NCI-H446 (cell line): ENCODE results near the gene FBXO21.

Source experiments
- DNase-seq, 2 experiments: peaks; one replicate each; lab custom pipeline; 2025; lab: John Stamatoyannopoulos, UW

FBXO21 gene

DNA sequence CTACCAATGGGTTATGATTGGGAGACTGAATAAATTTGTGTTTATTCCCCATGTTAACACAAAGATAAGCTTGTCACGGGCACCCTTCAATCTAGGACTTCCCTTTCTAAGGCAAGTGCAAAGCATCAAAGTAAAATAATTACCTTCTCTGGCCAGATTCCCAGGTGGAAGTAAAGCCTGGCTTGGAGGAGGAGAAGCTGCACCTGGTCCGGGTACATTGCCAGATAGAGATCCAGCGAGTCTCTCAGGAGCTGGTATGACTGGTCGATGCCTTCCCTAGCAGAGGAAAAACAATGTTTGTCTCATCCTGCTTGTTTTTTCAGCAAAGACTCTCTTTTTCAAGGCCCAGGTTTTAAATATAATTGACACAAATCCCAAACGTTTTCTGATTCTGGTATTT lies 24.9 kb downstream of the FBXO21 start:
- no peak for DNase-seq

DNA sequence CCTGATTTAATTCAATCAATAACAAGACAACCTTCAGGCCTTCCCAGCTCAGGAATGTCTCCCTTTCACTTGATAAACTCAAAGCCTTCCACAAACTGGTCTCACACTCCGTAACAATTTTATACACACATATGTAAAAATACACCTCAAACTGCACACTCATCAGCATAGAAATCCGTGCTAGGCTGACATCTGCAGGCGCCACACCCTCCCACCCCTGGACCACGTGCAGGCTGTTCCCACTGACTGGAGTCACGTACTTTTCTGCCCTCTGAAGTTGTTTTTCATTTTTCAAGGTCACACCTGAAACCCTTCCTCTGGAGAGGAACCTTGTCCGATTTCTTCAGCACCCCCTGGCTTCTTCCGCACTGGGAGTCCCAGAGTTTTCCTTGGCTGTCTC lies 27.6 kb downstream of the FBXO21 start:
- DNase-seq, result no peak

DNA sequence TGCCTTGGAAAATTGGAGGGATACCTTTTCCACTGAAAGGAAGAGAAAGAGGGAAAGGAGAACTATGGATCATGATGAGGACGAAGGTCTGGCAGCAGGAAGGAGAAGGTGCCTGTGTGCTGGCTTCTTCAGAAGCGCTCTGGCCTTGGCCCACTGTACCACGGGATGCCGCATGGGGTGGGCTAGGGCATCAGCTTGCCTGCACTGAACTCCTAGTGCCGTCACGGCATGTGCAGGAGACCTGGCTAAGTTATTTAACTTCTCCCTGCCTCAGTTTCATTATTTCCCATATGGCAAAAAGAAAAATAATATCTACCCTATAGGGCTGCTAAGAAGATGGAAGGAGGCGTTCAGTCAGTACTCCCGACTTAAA lies 28.1 kb downstream of the FBXO21 start:
- DNase-seq, result no peak

DNA sequence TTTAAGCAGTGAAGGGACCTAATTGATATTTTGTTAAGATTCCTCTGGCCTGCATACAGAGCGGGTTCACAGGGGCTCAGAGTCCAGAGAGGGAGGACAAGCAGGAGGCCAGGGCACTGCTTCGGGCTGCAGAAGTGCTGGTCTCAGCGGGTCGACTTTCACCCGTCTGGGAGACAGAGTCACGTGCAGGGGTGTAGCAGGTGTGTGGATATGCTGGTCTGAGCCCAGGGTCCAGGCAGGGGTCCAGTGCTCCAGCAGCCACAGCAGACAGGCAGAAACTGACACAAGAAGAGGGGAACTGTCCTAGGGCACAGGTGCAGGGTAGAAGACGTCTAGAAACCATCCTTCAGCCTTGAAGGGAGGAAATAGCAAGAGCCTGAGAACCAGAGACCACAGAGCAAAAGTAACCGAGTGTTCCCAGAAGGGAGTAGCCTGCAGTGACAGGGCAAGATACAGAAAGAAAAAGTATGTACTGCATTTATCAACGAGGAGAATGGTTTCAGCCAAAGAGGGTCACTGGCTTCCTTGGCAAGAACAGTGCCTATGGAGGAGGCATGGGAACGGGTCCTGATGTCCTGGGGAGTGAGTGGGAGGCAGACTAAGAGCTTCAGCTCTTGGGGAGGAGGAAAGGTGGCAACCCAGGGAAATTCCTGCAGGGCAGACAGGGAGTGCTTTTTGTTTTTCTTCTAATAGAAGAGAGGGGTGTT lies 28.7 kb downstream of the FBXO21 start:
- no peak for DNase-seq

DNA sequence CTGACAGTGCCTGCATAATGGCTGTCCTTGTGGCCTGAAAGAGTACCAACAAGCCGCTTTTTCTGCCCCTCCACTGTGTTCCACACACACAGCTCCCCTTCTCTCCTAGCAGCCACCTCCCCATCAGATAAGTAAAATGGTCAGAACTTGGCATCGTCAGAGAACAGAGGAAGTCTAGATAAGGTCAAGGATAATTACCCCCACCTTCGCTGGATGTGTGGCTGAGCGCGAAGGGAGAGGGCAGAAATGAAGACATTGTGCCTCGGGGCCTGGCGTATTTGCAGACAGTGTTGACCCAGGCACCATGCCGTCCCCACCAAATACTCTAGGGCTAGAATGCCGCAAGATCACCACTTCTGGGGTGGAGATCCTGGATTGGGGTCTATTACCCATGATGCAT lies 30.6 kb downstream of the FBXO21 start:
- DNase-seq, result no peak

DNA sequence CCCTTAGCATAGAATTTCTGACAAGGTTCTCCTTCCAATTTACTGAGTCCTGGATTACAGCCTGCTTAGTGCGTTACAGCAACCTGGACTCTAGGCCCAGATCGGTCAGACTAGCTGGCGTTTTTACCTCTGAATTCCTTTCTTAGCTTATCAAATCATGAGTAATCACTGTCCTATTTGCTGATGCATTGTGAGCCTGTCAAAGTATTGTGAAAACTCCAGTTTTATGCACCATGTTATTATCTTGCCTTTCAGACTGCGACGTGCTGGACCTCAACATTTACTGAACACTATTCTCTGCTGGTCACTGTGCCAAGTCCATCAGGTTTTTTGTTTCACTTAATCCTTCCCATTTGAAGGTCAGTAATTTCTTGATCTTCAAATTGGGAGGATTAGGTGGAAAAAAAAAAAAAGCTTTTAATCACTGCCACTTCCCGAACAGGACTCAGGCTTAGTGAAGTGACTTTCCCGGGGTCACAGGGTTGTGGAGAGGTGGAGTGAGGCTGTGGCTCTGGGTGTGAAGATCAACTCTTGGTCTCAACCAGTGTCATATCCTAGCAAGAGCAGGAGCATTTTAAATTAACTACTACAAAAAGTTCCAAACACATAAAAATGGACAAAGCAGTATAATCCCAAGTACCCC lies 31.2 kb downstream of the FBXO21 start:
- no peak for DNase-seq

DNA sequence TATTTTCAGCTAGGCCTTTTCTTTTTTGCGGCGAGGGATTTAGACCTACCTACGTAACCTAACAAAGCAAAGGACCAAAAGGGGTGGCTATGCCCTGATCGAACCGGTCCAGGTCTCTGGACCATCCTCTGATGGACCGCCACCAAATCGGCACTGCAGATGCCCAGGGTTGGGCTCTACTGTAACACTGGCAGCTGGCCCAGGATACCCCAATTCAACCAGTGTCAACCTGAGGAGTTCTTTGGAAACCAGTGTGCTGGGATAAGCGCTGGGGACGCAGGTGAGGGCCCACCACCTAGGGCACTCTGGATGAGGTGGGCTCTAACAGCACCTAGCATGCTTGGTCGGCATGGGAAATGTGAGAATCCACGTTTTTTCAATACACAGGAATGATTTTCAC lies 32.2 kb downstream of the FBXO21 start:
- no peak for DNase-seq

DNA sequence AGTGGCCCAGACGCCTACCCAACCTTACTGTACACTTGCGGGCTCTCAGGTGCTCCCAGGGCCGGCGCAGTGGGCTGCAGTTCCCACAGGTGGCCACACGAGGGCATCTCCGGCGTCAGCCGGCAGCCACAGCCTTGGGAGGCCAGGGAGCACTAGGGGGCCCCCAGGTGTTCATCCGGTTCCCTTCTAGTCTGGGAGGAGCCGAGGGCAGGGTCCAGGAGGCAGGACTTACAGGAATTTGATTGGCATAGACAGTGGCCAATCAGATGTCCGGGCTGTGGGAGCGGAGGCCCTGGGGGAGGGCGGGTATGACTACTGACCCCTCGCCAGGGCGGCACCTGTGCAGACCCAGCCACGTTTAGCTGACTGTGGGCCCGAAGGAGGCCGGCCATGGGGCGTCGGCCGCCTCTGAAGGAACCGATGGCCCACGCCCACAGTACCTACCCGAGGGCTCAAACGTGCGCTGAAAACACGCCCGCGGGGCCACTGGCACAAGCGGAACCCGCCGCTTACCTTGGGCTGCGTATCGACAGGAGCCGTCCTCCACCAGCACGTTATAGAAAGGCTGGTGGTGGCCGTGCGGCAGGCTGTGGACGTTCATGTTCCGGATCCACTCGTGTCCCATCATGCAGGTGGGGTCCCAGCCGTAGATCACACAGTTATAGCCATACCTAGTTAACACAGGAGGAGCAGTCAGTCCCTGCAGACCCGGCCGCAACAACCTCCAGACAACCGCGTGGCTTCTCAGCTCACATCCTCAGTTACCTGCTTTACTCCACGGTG lies 34.8 kb downstream of the FBXO21 start:
- no peak for DNase-seq

DNA sequence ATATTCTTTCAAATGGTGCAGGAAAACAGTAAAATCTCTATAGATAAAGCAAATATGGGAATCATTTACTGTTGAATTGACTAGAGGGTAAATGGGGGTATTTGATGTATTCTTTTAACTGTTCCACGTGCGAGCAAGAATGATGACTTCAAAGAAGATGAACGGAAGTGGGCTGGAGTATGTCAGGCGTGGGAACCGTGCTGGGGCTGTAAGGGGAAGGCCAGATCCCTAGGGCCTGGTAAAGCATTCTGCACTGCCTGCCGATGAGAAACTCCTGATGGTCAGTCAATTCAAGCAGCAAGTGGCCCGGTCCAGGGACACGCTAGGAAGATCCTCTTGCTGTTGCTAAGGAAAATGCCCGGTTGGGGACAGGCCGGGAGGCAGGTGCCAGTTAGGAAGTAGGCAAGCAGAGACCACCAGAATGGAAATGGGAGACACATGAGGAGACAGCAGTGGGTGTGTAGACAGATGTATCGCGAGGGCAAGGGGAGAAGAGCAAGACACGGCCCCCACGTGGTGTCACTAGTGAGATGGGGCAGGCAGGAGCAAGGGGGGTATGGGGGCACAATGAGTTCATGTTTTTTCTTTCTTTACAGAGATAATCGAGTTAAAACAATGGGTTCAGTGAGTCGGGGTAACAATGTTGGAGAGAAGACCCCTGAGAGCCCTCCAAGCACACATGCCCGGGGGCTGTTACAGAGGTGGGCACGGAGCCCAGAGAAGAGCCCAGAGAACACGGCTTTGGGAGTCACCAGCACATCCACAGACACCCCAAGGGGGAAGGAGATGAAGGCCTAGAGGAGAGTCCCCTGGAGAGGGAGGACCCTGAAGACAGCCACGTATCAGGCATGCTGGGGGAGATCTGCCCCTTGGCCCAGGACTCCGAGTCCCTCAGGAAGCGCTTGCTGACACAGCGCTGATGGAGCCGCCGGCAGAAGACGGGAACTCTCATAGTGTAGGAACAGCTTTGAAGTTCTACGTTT lies 37.2 kb downstream of the FBXO21 start:
- DNase-seq, result no peak

DNA sequence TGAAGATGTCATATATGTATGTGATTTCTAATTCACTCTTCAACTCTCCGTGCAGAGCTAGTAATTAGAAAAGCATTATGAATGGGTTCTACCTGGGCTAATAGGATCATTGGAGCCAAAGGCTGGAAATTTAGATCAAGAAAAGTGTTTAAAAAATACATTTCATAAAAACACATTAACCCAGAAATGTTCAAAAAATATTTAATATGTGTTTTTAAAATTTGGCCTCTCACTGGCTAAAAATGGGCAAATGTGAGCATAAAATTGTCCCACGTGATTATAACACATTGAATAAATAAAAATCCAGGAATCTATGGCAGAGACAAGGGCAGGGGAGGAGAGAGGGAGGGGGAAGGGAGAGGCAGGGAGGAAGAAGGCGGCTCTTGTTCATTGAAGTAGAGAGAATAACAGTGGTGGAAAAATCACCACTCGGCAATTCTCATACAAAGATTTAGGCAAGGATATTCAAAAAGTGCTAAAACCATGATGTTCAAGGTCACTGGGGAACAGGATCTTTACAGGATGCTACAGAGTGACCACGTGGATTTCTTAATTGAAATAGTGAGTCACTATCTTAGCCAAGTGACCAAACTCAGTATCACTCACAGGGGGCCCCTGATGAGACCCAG lies 38.8 kb downstream of the FBXO21 start:
- no peak for DNase-seq

DNA sequence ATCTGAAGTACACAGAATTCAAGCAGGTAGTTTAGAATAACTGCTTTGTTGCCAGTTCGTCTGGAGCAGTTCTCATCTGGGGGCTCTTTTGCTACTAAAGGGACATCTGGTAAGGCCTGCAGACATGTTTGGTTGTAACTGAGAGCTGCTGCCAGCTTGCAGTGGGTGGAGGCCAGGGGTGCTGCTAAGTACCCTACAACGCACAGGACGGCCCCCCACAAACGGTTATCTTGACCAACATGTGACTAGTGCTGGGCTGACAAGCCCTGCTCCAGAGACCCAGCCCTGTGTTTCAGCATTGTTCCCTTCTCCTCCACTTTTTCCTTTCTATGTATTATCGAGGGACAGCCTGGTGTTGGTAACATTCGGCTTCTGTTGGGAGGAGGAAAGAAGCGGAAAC lies 40.8 kb downstream of the FBXO21 start:
- no peak for DNase-seq

DNA sequence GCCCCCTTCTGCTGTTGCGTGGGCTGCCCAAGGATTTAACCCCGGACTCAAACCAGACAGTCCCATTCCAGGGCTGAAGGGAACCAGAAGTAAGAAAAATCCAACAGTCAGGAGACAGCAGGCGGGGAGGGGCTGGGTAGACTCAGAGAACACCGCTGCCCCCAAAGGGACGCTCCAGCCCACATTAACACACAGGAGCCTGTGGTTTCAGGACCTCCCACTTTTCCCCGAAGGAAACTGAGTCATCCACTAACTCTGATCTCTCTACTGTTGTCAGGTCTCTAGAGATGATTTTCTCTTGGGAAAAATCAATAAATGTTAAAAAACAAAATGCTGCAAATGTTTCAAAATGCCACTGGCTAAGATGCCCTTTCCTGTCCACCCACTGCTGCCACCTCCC lies 41.6 kb downstream of the FBXO21 start:
- no peak for DNase-seq

DNA sequence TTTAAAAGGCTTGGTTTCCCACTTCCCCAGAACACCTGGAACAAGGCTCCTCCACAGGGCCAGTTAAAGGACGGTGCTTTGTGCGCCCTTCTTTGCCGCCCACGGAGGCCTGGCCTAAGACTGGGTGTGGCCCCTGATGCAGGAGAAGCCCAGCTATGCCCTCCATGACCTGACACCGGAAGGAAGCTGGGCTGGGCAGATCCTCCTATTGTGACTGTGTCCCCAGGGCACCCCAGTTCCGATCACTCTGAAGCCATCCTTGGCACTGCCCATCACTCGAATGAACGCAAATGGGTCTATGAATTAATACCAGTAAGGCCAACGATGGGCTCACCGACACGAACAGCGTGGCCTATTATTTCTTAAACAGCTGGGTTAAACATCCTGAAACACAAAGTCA lies 42.6 kb downstream of the FBXO21 start:
- no peak for DNase-seq

DNA sequence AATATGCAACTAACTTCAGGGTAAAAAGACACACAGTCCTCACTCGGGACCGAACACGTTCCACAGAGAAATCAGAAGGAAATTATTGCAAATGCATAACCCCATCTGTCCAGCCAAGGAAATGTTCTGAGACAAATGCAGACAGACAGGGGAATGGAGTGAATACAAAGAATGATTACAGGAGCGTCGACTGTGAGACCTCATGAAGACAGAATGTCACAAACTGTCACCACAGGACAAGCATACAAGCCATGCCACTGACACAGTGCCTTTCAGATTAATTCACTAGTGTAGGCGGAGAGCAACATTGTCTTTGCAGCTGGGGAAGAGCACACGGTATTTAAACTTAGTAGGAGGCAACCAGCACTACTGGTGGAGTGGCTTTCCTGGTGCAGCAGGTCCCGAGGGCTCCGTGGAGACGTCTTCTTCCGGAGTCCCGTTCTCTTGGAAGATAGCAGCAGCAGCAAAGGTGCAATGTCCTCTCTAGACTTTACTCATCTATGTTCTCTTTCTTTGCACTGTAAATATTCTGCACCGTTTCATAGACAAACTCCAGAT lies 44.6 kb downstream of the FBXO21 start:
- DNase-seq, result no peak

DNA sequence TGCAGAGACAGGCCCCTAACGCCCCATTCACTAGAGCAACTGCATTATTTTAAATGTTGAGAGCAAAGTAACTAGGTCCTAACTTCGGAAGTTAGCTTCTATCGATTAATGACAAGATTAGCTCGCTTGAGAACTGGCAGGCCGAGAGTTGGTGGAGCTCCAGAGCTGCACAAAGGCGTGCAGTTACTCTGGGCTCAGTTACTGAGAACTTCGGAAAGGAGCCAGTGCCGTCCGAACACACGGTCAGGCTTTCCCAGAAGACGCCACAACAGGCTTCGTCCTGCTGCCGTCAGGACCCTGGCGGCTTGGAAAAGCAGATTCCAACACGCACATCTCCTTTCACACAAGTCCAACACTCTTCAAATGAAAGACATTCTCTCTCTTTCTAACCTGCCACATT lies 45.7 kb downstream of the FBXO21 start:
- no peak for DNase-seq

DNA sequence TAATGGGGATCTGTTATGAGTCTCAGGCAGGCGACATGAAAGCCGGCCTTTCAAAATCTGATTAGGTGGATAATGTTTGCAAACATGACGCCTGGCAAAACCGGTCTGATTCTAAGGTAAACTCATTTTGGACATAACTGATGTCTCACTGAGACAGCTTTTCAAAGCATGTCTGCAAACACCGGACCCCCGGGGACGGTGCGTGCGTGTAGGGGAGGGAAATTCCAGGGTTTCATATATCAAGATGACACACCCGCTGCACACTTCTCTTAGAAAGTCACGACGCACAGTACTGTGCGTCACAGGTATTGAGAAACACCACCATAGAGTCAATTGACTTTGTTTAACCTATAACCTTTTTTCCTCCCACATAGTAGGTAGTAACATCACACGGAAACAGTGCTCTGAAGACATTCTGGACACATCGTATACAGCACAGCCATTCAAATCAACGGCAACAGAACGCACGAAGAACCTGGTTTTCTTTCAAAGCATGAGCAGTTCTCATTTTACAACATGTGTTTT lies 47.2 kb downstream of the FBXO21 start:
- DNase-seq, result no peak

DNA sequence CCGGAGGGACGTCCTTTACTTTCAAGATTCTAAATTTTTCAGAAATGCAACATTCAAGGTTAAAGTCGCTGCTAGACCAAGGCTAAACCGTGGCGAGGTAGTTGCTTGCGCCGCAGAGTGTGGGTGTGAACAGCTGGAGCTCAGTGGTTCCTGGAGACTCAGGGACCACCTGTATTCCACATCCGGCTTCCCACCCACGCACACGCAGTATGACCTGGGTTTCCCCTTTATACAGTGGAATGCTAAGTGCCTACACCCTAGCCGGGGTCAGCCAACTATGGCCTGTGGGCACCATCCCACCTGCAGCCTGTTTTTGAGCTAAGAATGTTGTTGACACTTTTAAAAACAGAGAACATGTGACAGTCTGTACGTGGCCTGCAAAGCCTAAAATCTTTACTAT lies 48.2 kb downstream of the FBXO21 start:
- no peak for DNase-seq

DNA sequence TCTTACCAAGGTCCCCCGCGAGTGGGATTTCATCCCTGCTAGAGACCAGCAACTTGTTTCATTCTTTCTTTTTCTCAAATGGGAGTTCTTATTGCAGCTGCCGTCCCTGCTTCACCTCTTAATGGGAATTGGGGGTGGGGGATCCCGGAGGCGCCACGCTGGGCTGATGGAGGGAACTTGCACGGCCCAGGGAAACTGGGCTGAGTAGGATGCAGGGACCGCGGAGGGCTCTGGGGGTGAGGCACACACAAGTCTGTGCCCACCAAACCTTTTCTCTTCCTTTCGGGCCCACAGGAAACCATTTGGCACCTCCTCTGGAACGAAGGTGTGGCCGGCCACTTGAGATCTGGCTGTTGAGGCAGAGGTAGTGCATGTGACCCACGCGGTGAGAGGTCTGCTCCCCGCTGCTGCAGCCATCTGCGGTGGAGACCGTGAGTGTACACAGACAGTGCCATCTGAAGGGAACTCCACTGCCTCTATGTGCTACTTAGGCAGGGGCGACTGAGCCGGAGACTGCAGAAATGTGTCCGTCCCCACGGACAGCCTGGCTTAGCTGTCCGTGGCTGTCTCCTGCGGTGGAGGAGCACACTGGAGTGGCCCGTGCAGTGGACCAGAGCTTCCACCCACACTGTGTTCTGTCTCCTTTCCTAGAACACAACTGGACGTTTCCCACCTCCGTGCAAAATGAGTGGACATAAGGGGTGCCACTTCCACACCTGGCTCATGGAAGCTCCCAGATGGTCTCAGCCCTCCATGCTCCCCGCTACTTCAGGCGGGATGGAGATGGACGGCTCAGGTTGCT lies 49.0 kb downstream of the FBXO21 start:
- no peak for DNase-seq

DNA sequence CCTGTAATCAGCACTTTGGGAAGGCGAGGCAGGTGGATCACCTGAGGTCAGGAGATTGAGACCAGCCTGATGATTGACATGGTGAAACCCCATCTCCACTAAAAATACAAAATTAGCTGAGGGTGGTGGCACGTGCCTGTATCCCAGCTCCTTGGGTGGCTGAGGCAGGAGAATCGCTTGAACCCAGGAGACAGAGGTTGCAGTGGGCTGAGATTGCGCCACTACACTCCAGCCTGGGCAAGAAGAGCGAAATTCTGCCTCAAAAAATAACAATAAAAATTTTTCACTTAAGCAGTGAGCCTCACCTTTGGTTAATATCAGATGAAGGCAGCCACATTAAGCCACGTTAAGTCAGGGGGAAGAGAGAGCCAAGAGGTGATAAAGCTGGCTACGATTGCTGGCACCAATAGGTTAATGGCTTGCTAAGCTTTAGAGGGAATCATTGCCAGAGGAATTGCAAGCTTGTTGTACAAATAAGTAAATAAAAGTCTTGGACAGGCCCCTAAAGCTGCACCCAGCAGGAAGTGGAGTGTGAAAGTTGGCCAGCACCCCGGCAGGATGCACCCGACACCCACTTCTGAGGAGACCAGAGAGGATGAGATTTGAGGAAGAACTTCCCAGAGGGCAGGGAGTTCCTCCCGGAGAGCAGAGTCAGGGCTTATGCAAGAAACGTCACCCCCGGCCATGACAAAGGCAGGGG lies 49.7 kb downstream of the FBXO21 start:
- peak in 1 of 2 experiments; percentile 20 for DNase-seq
